HG03342 (cell line): ENCODE results near the gene CDCP1.
"Not testable (repeated sequence)": the region's sequence is repeated elsewhere in the genome, so short reads cannot be mapped to it uniquely, and the experiment has no call there.

Experiments used
- ATAC-seq: cut with Tn5 transposase; IDR thresholded peaks from one replicate; pipeline ENCODE4 v1.9.1; 2021; ENCODE audit warnings: mild to moderate bottlenecking, moderate library complexity; ENCODE audit not compliant: unreplicated experiment

CDCP1 gene

GRCh38 chr3:45088543-45089358 is 57.4 kb downstream of the CDCP1 start:
- no peak for ATAC-seq

GRCh38 chr3:45087155-45087554 is 59.0 kb downstream of the CDCP1 start:
- no peak for ATAC-seq

- ATAC-seq = no peak
These were observed 61.1 kb downstream of the CDCP1 start for GRCh38 chr3:45084820-45085816.

GRCh38 chr3:45084361-45084760 is 61.8 kb downstream of the CDCP1 start:
- ATAC-seq = no peak

- ATAC-seq = no peak
These were observed 63.2 kb downstream of the CDCP1 start for GRCh38 chr3:45083023-45083422.

GRCh38 chr3:45082142-45082538 is 64.0 kb downstream of the CDCP1 start:
- no peak for ATAC-seq

- no peak for ATAC-seq
These were observed 64.6 kb downstream of the CDCP1 start for GRCh38 chr3:45081506-45082141.

GRCh38 chr3:45080824-45081223 is 65.4 kb downstream of the CDCP1 start:
- ATAC-seq = no peak

GRCh38 chr3:45079715-45080114 is 66.5 kb downstream of the CDCP1 start:
- ATAC-seq = no peak

- no peak for ATAC-seq
These were observed 67.2 kb downstream of the CDCP1 start for GRCh38 chr3:45078910-45079522.

- not testable (repeated sequence) for ATAC-seq
These were observed 67.9 kb downstream of the CDCP1 start for GRCh38 chr3:45078256-45078655.

GRCh38 chr3:45075821-45076625 is 70.2 kb downstream of the CDCP1 start:
- ATAC-seq = no peak

GRCh38 chr3:45071075-45071474 is 75.1 kb downstream of the CDCP1 start:
- ATAC-seq = no peak

GRCh38 chr3:45067941-45068340 is 78.2 kb downstream of the CDCP1 start:
- no peak for ATAC-seq

- no peak for ATAC-seq
These were observed 78.7 kb downstream of the CDCP1 start for GRCh38 chr3:45067486-45067885.

- no peak for ATAC-seq
These were observed 79.9 kb downstream of the CDCP1 start for GRCh38 chr3:45066109-45066801.

GRCh38 chr3:45065373-45065720 is 80.8 kb downstream of the CDCP1 start:
- no peak for ATAC-seq

GRCh38 chr3:45064512-45065372 is 81.4 kb downstream of the CDCP1 start:
- ATAC-seq = no peak

GRCh38 chr3:45062697-45063070 is 83.5 kb downstream of the CDCP1 start:
- no peak for ATAC-seq
